ENCODE measurements around the gene PCP4. TPM values are rescaled to one million over a fixed set of nuclear protein-coding genes. Genes with fewer than 3 reads are reported as not detected.

PCP4 gene
- total RNA-seq, 2 experiments from 2014 or later, result not detected

GRCh38 chr21:39913706-39914305 is 46.6 kb downstream of the PCP4 start:
- H3K4me1 Mint-ChIP-seq, result no peaks in the 10 kb centered on the region
- CTCF ChIA-PET, result no interaction called here
- H3K9me3 Mint-ChIP-seq, result peaks cover 25% of the 10 kb centered on the region
- no peaks in the 10 kb centered on the region for H3K36me3 Mint-ChIP-seq (ENCODE audit: low read depth)
- H3K4me3 Mint-ChIP-seq, result no peak overlapping the region
- no peaks in the 10 kb centered on the region for H3K27me3 Mint-ChIP-seq
- DNase-seq, result no peak
- POLR2A ChIA-PET, result no interaction called here
- no peak overlapping the region for H3K27ac Mint-ChIP-seq

- ChIA-PET POLR2A (no interaction called here), CTCF (no interaction called here)
- H3K4me1 Mint-ChIP-seq, result no peaks in the 10 kb centered on the region
- no peak overlapping the region for H3K4me3 Mint-ChIP-seq
- H3K27ac Mint-ChIP-seq, result no peak overlapping the region
- H3K9me3 Mint-ChIP-seq, result peaks cover 21% of the 10 kb centered on the region
- no peaks in the 10 kb centered on the region for H3K36me3 Mint-ChIP-seq (ENCODE audit: low read depth)
- no peaks in the 10 kb centered on the region for H3K27me3 Mint-ChIP-seq
- no peak for DNase-seq
Observed at GRCh38 chr21:39915881-39916280, 48.6 kb downstream of the PCP4 start.

- no peak overlapping the region for H3K27ac Mint-ChIP-seq
- no peak for DNase-seq
- H3K9me3 Mint-ChIP-seq, result peaks cover 25% of the 10 kb centered on the region
- no peaks in the 10 kb centered on the region for H3K27me3 Mint-ChIP-seq
- no peak overlapping the region for H3K4me3 Mint-ChIP-seq
- ChIA-PET POLR2A (no interaction called here), CTCF (no interaction called here)
- no peaks in the 10 kb centered on the region for H3K36me3 Mint-ChIP-seq (ENCODE audit: low read depth)
- no peaks in the 10 kb centered on the region for H3K4me1 Mint-ChIP-seq
Observed at GRCh38 chr21:39918558-39918957, 51.3 kb downstream of the PCP4 start.

- H3K4me3 Mint-ChIP-seq, result no peak overlapping the region
- ChIA-PET POLR2A (no interaction called here), CTCF (no interaction called here)
- H3K36me3 Mint-ChIP-seq (ENCODE audit: low read depth), result no peaks in the 10 kb centered on the region
- DNase-seq, result no peak
- no peak overlapping the region for H3K27ac Mint-ChIP-seq
- H3K9me3 Mint-ChIP-seq, result peaks cover 16% of the 10 kb centered on the region
- H3K27me3 Mint-ChIP-seq, result no peaks in the 10 kb centered on the region
- H3K4me1 Mint-ChIP-seq, result no peaks in the 10 kb centered on the region
Observed at GRCh38 chr21:39923476-39923875, 56.2 kb downstream of the PCP4 start.

GRCh38 chr21:39924577-39925308 is 57.5 kb downstream of the PCP4 start:
- Mint-ChIP-seq H3K36me3 (ENCODE audit: low read depth) (no peaks in the 10 kb centered on the region), H3K4me1 (no peaks in the 10 kb centered on the region), H3K9me3 (peaks cover 16% of the 10 kb centered on the region), H3K27ac (no peak overlapping the region), H3K27me3 (no peaks in the 10 kb centered on the region), H3K4me3 (no peak overlapping the region)
- DNase-seq, result no peak
- CTCF ChIA-PET, result no interaction called here
- POLR2A ChIA-PET, result no interaction called here

GRCh38 chr21:39927304-39927886 is 60.2 kb downstream of the PCP4 start:
- H3K4me3 Mint-ChIP-seq, result no peak overlapping the region
- peaks cover 16% of the 10 kb centered on the region for H3K9me3 Mint-ChIP-seq
- no peaks in the 10 kb centered on the region for H3K36me3 Mint-ChIP-seq (ENCODE audit: low read depth)
- H3K4me1 Mint-ChIP-seq, result no peaks in the 10 kb centered on the region
- POLR2A ChIA-PET, result no interaction called here
- DNase-seq, result no peak
- H3K27me3 Mint-ChIP-seq, result no peaks in the 10 kb centered on the region
- H3K27ac Mint-ChIP-seq, result no peak overlapping the region
- CTCF ChIA-PET, result no interaction called here

GRCh38 chr21:39932335-39932734 is 65.1 kb downstream of the PCP4 start:
- no peak overlapping the region for H3K4me3 Mint-ChIP-seq

GRCh38 chr21:39934895-39935294 is 67.7 kb downstream of the PCP4 start:
- H3K9me3 Mint-ChIP-seq, result peaks cover 13% of the 10 kb centered on the region
- no peak overlapping the region for H3K4me3 Mint-ChIP-seq
- ChIA-PET POLR2A (no interaction called here), CTCF (no interaction called here)
- no peak for DNase-seq
- no peak overlapping the region for H3K27ac Mint-ChIP-seq
- H3K27me3 Mint-ChIP-seq, result no peaks in the 10 kb centered on the region
- no peaks in the 10 kb centered on the region for H3K36me3 Mint-ChIP-seq (ENCODE audit: low read depth)
- no peaks in the 10 kb centered on the region for H3K4me1 Mint-ChIP-seq

More at GRCh38 chr21:39932335-39932734, 65.1 kb downstream of the PCP4 start:
- DNase-seq, result no peak
- Mint-ChIP-seq H3K27me3 (no peaks in the 10 kb centered on the region), H3K9me3 (peaks cover 13% of the 10 kb centered on the region), H3K27ac (no peak overlapping the region), H3K4me1 (no peaks in the 10 kb centered on the region), H3K36me3 (ENCODE audit: low read depth) (no peaks in the 10 kb centered on the region)
- ChIA-PET CTCF (no interaction called here), POLR2A (no interaction called here)

- ChIA-PET CTCF (no interaction called here), POLR2A (no interaction called here)
- Mint-ChIP-seq H3K27ac (no peak overlapping the region), H3K36me3 (ENCODE audit: low read depth) (no peaks in the 10 kb centered on the region), H3K4me3 (no peak overlapping the region), H3K9me3 (peaks cover 11% of the 10 kb centered on the region), H3K4me1 (no peaks in the 10 kb centered on the region), H3K27me3 (no peaks in the 10 kb centered on the region)
- DNase-seq, result no peak
Observed at GRCh38 chr21:39935716-39936115, 68.5 kb downstream of the PCP4 start.

GRCh38 chr21:39938086-39938625 is 70.9 kb downstream of the PCP4 start:
- DNase-seq, result no peak
- H3K4me3 Mint-ChIP-seq, result no peak overlapping the region
- no peaks in the 10 kb centered on the region for H3K36me3 Mint-ChIP-seq (ENCODE audit: low read depth)
- no peaks in the 10 kb centered on the region for H3K27me3 Mint-ChIP-seq
- no peaks in the 10 kb centered on the region for H3K4me1 Mint-ChIP-seq
- POLR2A ChIA-PET, result no interaction called here
- peaks cover 10% of the 10 kb centered on the region for H3K9me3 Mint-ChIP-seq
- CTCF ChIA-PET, result no interaction called here
- no peak overlapping the region for H3K27ac Mint-ChIP-seq

GRCh38 chr21:39946199-39946598 is 79.0 kb downstream of the PCP4 start:
- H3K9me3 Mint-ChIP-seq, result peaks cover 32% of the 10 kb centered on the region
- H3K36me3 Mint-ChIP-seq (ENCODE audit: low read depth), result no peaks in the 10 kb centered on the region
- no peaks in the 10 kb centered on the region for H3K4me1 Mint-ChIP-seq
- H3K27ac Mint-ChIP-seq, result no peak overlapping the region
- ChIA-PET POLR2A (no interaction called here), CTCF (no interaction called here)
- H3K27me3 Mint-ChIP-seq, result no peaks in the 10 kb centered on the region
- DNase-seq, result no peak
- no peak overlapping the region for H3K4me3 Mint-ChIP-seq

- Mint-ChIP-seq H3K27me3 (no peaks in the 10 kb centered on the region), H3K4me1 (no peaks in the 10 kb centered on the region), H3K36me3 (ENCODE audit: low read depth) (no peaks in the 10 kb centered on the region), H3K4me3 (no peak overlapping the region), H3K27ac (no peak overlapping the region), H3K9me3 (peaks cover 36% of the 10 kb centered on the region)
- ChIA-PET CTCF (no interaction called here), POLR2A (no interaction called here)
- no peak for DNase-seq
Observed at GRCh38 chr21:39947031-39947430, 79.8 kb downstream of the PCP4 start.

GRCh38 chr21:39951183-39952101 is 84.2 kb downstream of the PCP4 start:
- DNase-seq, result no peak
- H3K27ac Mint-ChIP-seq, result no peak overlapping the region
- POLR2A ChIA-PET, result no interaction called here

More at GRCh38 chr21:39951183-39952101, 84.2 kb downstream of the PCP4 start:
- no peaks in the 10 kb centered on the region for H3K36me3 Mint-ChIP-seq (ENCODE audit: low read depth)
- H3K4me3 Mint-ChIP-seq, result no peak overlapping the region
- no peaks in the 10 kb centered on the region for H3K4me1 Mint-ChIP-seq
- H3K9me3 Mint-ChIP-seq, result peaks cover 32% of the 10 kb centered on the region
- no peaks in the 10 kb centered on the region for H3K27me3 Mint-ChIP-seq
- CTCF ChIA-PET, result no interaction called here
